ENCODE measurements around the gene RGS12.

- TF ChIP-seq CTCF (conservative IDR thresholded peaks at IDR 0.05; ENCODE audit: low read depth, low read length) (no peak), EZH2 (IDR thresholded peaks at IDR 0.05; ENCODE audit: borderline replicate concordance, low read depth, low read length, poor library complexity, severe bottlenecking) (no peak)
Measured at GRCh38 chr4:3257103-3257555, 35.7 kb upstream of the RGS12 start.

Measured in A673 (cell line).